ENCODE measurements around the gene NFXL1.
A peak's percentile ranks its signal among the peaks of the same experiment; 100 is the strongest.
"Not testable (repeated sequence)": the region's sequence is repeated elsewhere in the genome, so short reads cannot be mapped to it uniquely, and the experiment has no call there.

The NFXL1 gene

GRCh38 chr4:47914220-47914925, at the start of gene NFXL1:
TSS of gene NFXL1 (minus strand) at chr4:47914583. CDS start at chr4:47914203, 380 bp downstream.
- DNase-seq = peak; percentile 99

- no peak for DNase-seq
Measured at GRCh38 chr4:47954677-47955076, 40.3 kb upstream of the NFXL1 start.

- DNase-seq = no peak
Measured at GRCh38 chr4:47954245-47954644, 39.9 kb upstream of the NFXL1 start.

GRCh38 chr4:47945930-47946726, 31.7 kb upstream of the NFXL1 start:
- no peak for DNase-seq

- no peak for DNase-seq
Measured at GRCh38 chr4:47942081-47942819, 27.9 kb upstream of the NFXL1 start.

GRCh38 chr4:47939456-47939855, 25.1 kb upstream of the NFXL1 start:
- no peak for DNase-seq

GRCh38 chr4:47936336-47936735, 22.0 kb upstream of the NFXL1 start:
- no peak for DNase-seq

- DNase-seq = no peak
Measured at GRCh38 chr4:47933840-47934239, 19.5 kb upstream of the NFXL1 start.

GRCh38 chr4:47930971-47931804, 16.8 kb upstream of the NFXL1 start:
- DNase-seq = no peak

- DNase-seq = no peak
Measured at GRCh38 chr4:47929682-47930201, 15.4 kb upstream of the NFXL1 start.

- peak; percentile 92 for DNase-seq
Measured at GRCh38 chr4:47926667-47927258, 12.4 kb upstream of the NFXL1 start.

- not testable (repeated sequence) for DNase-seq
Measured at GRCh38 chr4:47923261-47923608, 8.9 kb upstream of the NFXL1 start.

- DNase-seq = not testable (repeated sequence)
Measured at GRCh38 chr4:47922436-47923260, 8.3 kb upstream of the NFXL1 start.

- DNase-seq = not testable (repeated sequence)
Measured at GRCh38 chr4:47917163-47917562, 2.8 kb upstream of the NFXL1 start.

GRCh38 chr4:47915378-47915777, 995 bp upstream of the NFXL1 start:
- DNase-seq = no peak

GRCh38 chr4:47914926-47915237, 499 bp upstream of the NFXL1 start:
- no peak for DNase-seq

- DNase-seq = peak; percentile 73
Measured at GRCh38 chr4:47913861-47914219, 543 bp downstream of the NFXL1 start.

- no peak for DNase-seq
Measured at GRCh38 chr4:47913330-47913729, 1.1 kb downstream of the NFXL1 start.

- DNase-seq = no peak
Measured at GRCh38 chr4:47907089-47907646, 7.2 kb downstream of the NFXL1 start.

GRCh38 chr4:47899639-47900038, 14.7 kb downstream of the NFXL1 start:
- no peak for DNase-seq

- no peak for DNase-seq
Measured at GRCh38 chr4:47891928-47892327, 22.5 kb downstream of the NFXL1 start.

Data from islet precursor cell (in vitro differentiated cells).